ENCODE measurements around the gene GIGYF2. TPM values are rescaled to one million over a fixed set of nuclear protein-coding genes. Genes with fewer than 3 reads are reported as not detected.

Gene GIGYF2
- total RNA-seq, 1 donor from 2014 or later: 75.2 TPM

Other genes with a start within 250 kb of the GIGYF2 start
- gene ALPI, start 241.2 kb upstream of the GIGYF2 start, total RNA-seq: not detected in 2 replicates
- gene ECEL1, start 209.5 kb upstream of the GIGYF2 start, total RNA-seq: not detected in 2 replicates
- not detected in 2 replicates for gene PRSS56, start 176.9 kb upstream of the GIGYF2 start, total RNA-seq
- not detected in 2 replicates for gene CHRND, start 171.2 kb upstream of the GIGYF2 start, total RNA-seq
- not detected in 2 replicates for gene CHRNG, start 157.6 kb upstream of the GIGYF2 start, total RNA-seq
- gene TIGD1, start 146.8 kb upstream of the GIGYF2 start, total RNA-seq: 7.1 and 8.2 TPM in 2 replicates
- gene EIF4E2, start 146.6 kb upstream of the GIGYF2 start, total RNA-seq: 87.5 and 88.7 TPM in 2 replicates
- 0.86 and 1.3 TPM in 2 replicates for gene EFHD1, start 63.7 kb upstream of the GIGYF2 start, total RNA-seq
- gene KCNJ13, start 79.2 kb downstream of the GIGYF2 start, total RNA-seq: 0.12 TPM in 1 of 2 replicates, not detected in the other
- gene SNORC, start 172.9 kb downstream of the GIGYF2 start, total RNA-seq: 1.2 TPM in 2 replicates